ENCODE data around the gene SMYD5. TPM values are rescaled to one million over a fixed set of nuclear protein-coding genes. Genes with fewer than 3 reads are reported as not detected.

The SMYD5 gene
- total RNA-seq, 1 experiment from 2014 or later: 54.5 TPM

DNA sequence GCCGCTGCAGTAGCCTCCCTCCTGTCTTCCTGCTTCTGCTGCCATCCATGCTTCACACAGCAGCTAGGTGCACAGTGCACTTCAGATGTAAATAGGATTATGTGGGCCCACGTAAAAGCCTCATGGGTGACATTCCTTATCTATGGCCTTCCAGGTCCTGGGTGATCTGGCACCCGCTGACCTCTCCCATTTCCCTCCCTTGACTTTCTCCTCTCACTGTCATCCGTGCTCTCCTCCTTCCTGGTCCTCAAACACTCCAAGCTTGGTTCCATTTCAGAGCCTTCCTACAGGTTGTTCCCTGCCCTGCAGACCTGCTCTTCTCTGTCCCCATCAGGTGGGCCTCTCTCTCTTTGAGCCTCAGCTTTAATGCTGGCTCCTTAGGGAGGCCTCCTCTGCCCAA is 4.0 kb upstream of the SMYD5 start:
- Histone ChIP-seq H3K27me3 (replicated peaks; ENCODE audit: insufficient read depth, low read depth, low read length, poor library complexity) (no peaks in the 10 kb centered on the region), H3K36me3 (ENCODE audit: insufficient read depth, low read length, poor library complexity, severe bottlenecking) (no peaks in the 10 kb centered on the region), H3K4me1 (ENCODE audit: insufficient read depth, low read length, poor library complexity, severe bottlenecking) (peaks cover 1% of the 10 kb centered on the region), H3K4me3 (ENCODE audit: low read depth, low read length, poor library complexity, severe bottlenecking) (no peak overlapping the region), H3K27ac (ENCODE audit: low read depth, low read length, poor library complexity, severe bottlenecking) (no peak overlapping the region), H3K9me3 (ENCODE audit: low read depth, low read length, poor library complexity, severe bottlenecking) (no peaks in the 10 kb centered on the region)
- intact Hi-C loops (cut with micrococcal nuclease; ENCODE audit: unreplicated experiment): no loop called here
- POLR2A ChIA-PET (ENCODE audit: low non-redundant PET): no interaction called here
- TF ChIP-seq, protein P1, sequence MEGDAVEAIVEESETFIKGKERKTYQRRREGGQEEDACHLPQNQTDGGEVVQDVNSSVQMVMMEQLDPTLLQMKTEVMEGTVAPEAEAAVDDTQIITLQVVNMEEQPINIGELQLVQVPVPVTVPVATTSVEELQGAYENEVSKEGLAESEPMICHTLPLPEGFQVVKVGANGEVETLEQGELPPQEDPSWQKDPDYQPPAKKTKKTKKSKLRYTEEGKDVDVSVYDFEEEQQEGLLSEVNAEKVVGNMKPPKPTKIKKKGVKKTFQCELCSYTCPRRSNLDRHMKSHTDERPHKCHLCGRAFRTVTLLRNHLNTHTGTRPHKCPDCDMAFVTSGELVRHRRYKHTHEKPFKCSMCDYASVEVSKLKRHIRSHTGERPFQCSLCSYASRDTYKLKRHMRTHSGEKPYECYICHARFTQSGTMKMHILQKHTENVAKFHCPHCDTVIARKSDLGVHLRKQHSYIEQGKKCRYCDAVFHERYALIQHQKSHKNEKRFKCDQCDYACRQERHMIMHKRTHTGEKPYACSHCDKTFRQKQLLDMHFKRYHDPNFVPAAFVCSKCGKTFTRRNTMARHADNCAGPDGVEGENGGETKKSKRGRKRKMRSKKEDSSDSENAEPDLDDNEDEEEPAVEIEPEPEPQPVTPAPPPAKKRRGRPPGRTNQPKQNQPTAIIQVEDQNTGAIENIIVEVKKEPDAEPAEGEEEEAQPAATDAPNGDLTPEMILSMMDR (conservative IDR thresholded peaks at IDR 0.05; ENCODE audit: low read depth, low read length): no peak
- TF ChIP-seq EZH2 (IDR thresholded peaks at IDR 0.05; ENCODE audit: borderline replicate concordance, low read depth, low read length, poor library complexity, severe bottlenecking): no peak
- no peak for DNase-seq (ENCODE audit: low spot score)
- CTCF ChIA-PET: no interaction called here
- no TSS peak for BruUV-seq (replicated peaks)

DNA sequence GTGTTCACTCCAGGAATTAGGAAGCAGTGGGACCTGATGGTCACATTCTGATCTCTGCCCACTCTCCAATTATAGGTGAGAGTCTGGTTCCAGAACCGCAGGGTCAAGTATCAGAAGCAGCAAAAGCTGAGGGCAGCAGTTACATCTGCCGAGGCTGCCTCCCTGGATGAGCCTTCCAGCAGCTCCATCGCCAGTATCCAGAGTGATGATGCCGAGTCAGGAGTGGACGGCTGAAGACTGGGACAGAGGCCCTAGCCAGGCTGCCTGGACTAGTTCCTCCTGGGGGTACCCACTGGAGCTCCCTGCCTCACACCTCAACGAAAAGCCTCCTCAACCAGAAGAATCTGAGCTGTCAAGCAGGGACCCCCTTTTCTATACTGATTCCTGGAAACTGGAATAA is 3.3 kb upstream of the SMYD5 start:
- Histone ChIP-seq H3K27me3 (replicated peaks; ENCODE audit: insufficient read depth, low read depth, low read length, poor library complexity) (no peaks in the 10 kb centered on the region), H3K36me3 (ENCODE audit: insufficient read depth, low read length, poor library complexity, severe bottlenecking) (no peaks in the 10 kb centered on the region), H3K27ac (ENCODE audit: low read depth, low read length, poor library complexity, severe bottlenecking) (no peak overlapping the region), H3K9me3 (ENCODE audit: low read depth, low read length, poor library complexity, severe bottlenecking) (no peaks in the 10 kb centered on the region), H3K4me3 (ENCODE audit: low read depth, low read length, poor library complexity, severe bottlenecking) (no peak overlapping the region), H3K4me1 (ENCODE audit: insufficient read depth, low read length, poor library complexity, severe bottlenecking) (peaks cover 6% of the 10 kb centered on the region)
- TF ChIP-seq, protein P1 (conservative IDR thresholded peaks at IDR 0.05; ENCODE audit: low read depth, low read length): no peak
- no peak for TF ChIP-seq EZH2 (IDR thresholded peaks at IDR 0.05; ENCODE audit: borderline replicate concordance, low read depth, low read length, poor library complexity, severe bottlenecking)
- no peak for DNase-seq (ENCODE audit: low spot score)
- ChIA-PET CTCF (no interaction called here), POLR2A (ENCODE audit: low non-redundant PET) (no interaction called here)
- intact Hi-C loops (cut with micrococcal nuclease; ENCODE audit: unreplicated experiment): no loop called here
- no TSS peak for BruUV-seq (replicated peaks)

DNA sequence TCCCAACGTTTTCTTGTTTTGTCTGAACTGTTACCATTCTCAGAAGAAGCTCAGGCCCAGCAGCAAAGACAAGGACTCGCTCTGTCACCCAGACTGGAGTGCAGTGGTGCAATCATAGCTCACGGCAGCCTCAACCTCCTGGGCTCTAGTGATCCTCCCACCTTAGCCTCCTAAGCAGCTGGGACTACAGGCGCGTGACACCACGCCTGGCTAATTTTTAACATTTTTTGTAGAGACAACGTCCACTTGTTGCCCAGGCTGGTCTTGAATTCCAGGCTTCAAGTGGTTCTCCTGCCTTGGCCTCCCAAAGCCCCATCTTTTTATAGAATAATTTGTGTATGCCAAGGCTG is 2.0 kb upstream of the SMYD5 start:
- no peak for DNase-seq (ENCODE audit: low spot score)
- intact Hi-C loops (cut with micrococcal nuclease; ENCODE audit: unreplicated experiment): loop anchor here (2.0 kb wide), 1 partner anchor 127 kb away; no protein-coding TSS in a partner anchor
- BruUV-seq (replicated peaks): no TSS peak
- no peaks in the 10 kb centered on the region for H3K9me3 ChIP-seq (ENCODE audit: low read depth, low read length, poor library complexity, severe bottlenecking)
- H3K36me3 ChIP-seq (ENCODE audit: insufficient read depth, low read length, poor library complexity, severe bottlenecking): no peaks in the 10 kb centered on the region
- ChIA-PET CTCF (interaction anchor here (0.7 to 1.3 kb wide), 11 partner anchors 11 to 319 kb away, joined by 3 to 7 read pairs (median 4); partner anchors contain the start of genes EGR4, FBXO41 and PRADC1), POLR2A (ENCODE audit: low non-redundant PET) (no interaction called here)
- H3K4me3 ChIP-seq (ENCODE audit: low read depth, low read length, poor library complexity, severe bottlenecking): no peak overlapping the region
- no peaks in the 10 kb centered on the region for H3K27me3 ChIP-seq (replicated peaks; ENCODE audit: insufficient read depth, low read depth, low read length, poor library complexity)
- H3K27ac ChIP-seq (ENCODE audit: low read depth, low read length, poor library complexity, severe bottlenecking): no peak overlapping the region
- peaks cover 6% of the 10 kb centered on the region for H3K4me1 ChIP-seq (ENCODE audit: insufficient read depth, low read length, poor library complexity, severe bottlenecking)
- no peak for TF ChIP-seq EZH2 (IDR thresholded peaks at IDR 0.05; ENCODE audit: borderline replicate concordance, low read depth, low read length, poor library complexity, severe bottlenecking)
- TF ChIP-seq, protein P1 (conservative IDR thresholded peaks at IDR 0.05; ENCODE audit: low read depth, low read length): no peak

Data from A673 (cell line).